WTC11 (cell line): ENCODE results near the gene TTC39A. TPM values are rescaled to one million over a fixed set of nuclear protein-coding genes. Genes with fewer than 3 reads are reported as not detected.
A peak's percentile ranks its signal among the peaks of the same experiment; 100 is the strongest.

Source experiments
- ATAC-seq: fragments of 200-7000 bp; cut with Tn5 transposase; 2 replicates; pipeline ENCODE4 v1.10.0; 2021; ENCODE audit warnings: mild to moderate bottlenecking, moderate library complexity
- CTCF ChIA-PET: fragments of 300-600 bp; sonication (Branson Sonifier 250); formaldehyde crosslinking; loops from one replicate; lab custom pipeline; 2021; ENCODE audit warnings: antibody characterized with exemption; lab: Charles Lee
- POLR2A ChIA-PET: fragments of 350-600 bp; sonication (Branson Sonifier 250); formaldehyde crosslinking; loops from one replicate; lab custom pipeline; 2021; ENCODE audit warnings: antibody characterized with exemption; lab: Charles Lee
- DNase-seq: peaks from one replicate; pipeline ENCODE4 v3.0.0; 2021; ENCODE audit warnings: low spot score
- H3K27ac Mint-ChIP-seq: 2 replicates; pipeline ENCODE4 v1.8.0; 2021; ENCODE audit warnings: mixed read lengths
- H3K27me3 Mint-ChIP-seq: 2 replicates; pipeline ENCODE4 v1.8.0; 2021; ENCODE audit warnings: low read depth, mild to moderate bottlenecking, moderate library complexity, mixed read lengths
- H3K36me3 Mint-ChIP-seq: 2 replicates; pipeline ENCODE4 v1.8.0; 2021; ENCODE audit warnings: mixed read lengths
- H3K4me1 Mint-ChIP-seq: 2 replicates; pipeline ENCODE4 v1.8.0; 2022; ENCODE audit warnings: mixed read lengths
- H3K4me3 Mint-ChIP-seq: 2 replicates; pipeline ENCODE4 v1.8.0; 2021; ENCODE audit warnings: mild to moderate bottlenecking, moderate library complexity, mixed read lengths
- H3K9me3 Mint-ChIP-seq: 2 replicates; pipeline ENCODE4 v1.8.0; 2021; ENCODE audit warnings: mixed read lengths
- AFF4 ChIP-seq: sonication (generic); formaldehyde crosslinking; IDR thresholded peaks from 2 replicates; pipeline ENCODE4 v1.8.1; 2023; ENCODE audit warnings: mild to moderate bottlenecking, missing genetic modification reagents, borderline replicate concordance
- ARID4B ChIP-seq: sonication (generic); formaldehyde crosslinking; IDR thresholded peaks from 2 replicates; pipeline ENCODE4 v1.8.0; 2023; ENCODE audit warnings: missing genetic modification reagents, mild to moderate bottlenecking, borderline replicate concordance
- ATF1 ChIP-seq: sonication (generic); formaldehyde crosslinking; IDR thresholded peaks from 2 replicates; pipeline ENCODE4 v1.8.1; 2023; ENCODE audit warnings: mild to moderate bottlenecking, moderate library complexity, missing genetic modification reagents
- E2F5 ChIP-seq: sonication (generic); formaldehyde crosslinking; IDR thresholded peaks from 2 replicates; pipeline ENCODE4 v1.8.1; 2022; ENCODE audit warnings: mild to moderate bottlenecking, moderate library complexity, missing genetic modification reagents
- ELF4 ChIP-seq: sonication (generic); formaldehyde crosslinking; IDR thresholded peaks from 2 replicates; pipeline ENCODE4 v1.8.1; 2022; ENCODE audit warnings: low read depth, mild to moderate bottlenecking, moderate library complexity, missing genetic modification reagents
- FOXP1 ChIP-seq: sonication (generic); formaldehyde crosslinking; IDR thresholded peaks from 2 replicates; pipeline ENCODE4 v1.8.0; 2022; ENCODE audit warnings: missing genetic modification reagents, mild to moderate bottlenecking, moderate library complexity, borderline replicate concordance
- FOXP4 ChIP-seq: sonication (generic); formaldehyde crosslinking; IDR thresholded peaks from 2 replicates; pipeline ENCODE4 v1.8.0; 2022; ENCODE audit warnings: mild to moderate bottlenecking, missing genetic modification reagents
- JAZF1 ChIP-seq: fragments of 250-450 bp; sonication (Bioruptor Pico); IDR thresholded peaks from 2 replicates; pipeline ENCODE4 v1.9.0; 2021; ENCODE audit warnings: moderate library complexity, mild to moderate bottlenecking, inconsistent platforms
- JUN ChIP-seq: sonication (generic); formaldehyde crosslinking; IDR thresholded peaks from 2 replicates; pipeline ENCODE4 v1.8.0; 2023; ENCODE audit warnings: mild to moderate bottlenecking, missing genetic modification reagents
- KAT7 ChIP-seq: sonication (generic); formaldehyde crosslinking; IDR thresholded peaks from 2 replicates; pipeline ENCODE4 v1.8.1; 2023; ENCODE audit warnings: missing genetic modification reagents, mild to moderate bottlenecking, borderline replicate concordance
- NFATC4 ChIP-seq: fragments of 250-450 bp; sonication (Bioruptor Pico); IDR thresholded peaks from 2 replicates; pipeline ENCODE4 v1.9.0; 2021; ENCODE audit warnings: mild to moderate bottlenecking
- NFYB ChIP-seq: sonication (generic); formaldehyde crosslinking; conservative IDR thresholded peaks from 2 replicates; pipeline ENCODE4 v1.8.0; 2022; ENCODE audit warnings: low read depth, missing genetic modification reagents
- OVOL2 ChIP-seq: fragments of 250-450 bp; sonication (Bioruptor Pico); IDR thresholded peaks from 2 replicates; pipeline ENCODE4 v1.9.0; 2021; ENCODE audit warnings: mild to moderate bottlenecking, borderline replicate concordance
- RELA ChIP-seq: sonication (generic); formaldehyde crosslinking; IDR thresholded peaks from 2 replicates; pipeline ENCODE4 v1.8.1; 2022; ENCODE audit warnings: missing genetic modification reagents, mild to moderate bottlenecking, borderline replicate concordance
- SMAD4 ChIP-seq: sonication (generic); formaldehyde crosslinking; IDR thresholded peaks from 2 replicates; pipeline ENCODE4 v1.8.0; 2022; ENCODE audit warnings: mild to moderate bottlenecking, missing genetic modification reagents
- SP1 ChIP-seq: sonication (generic); formaldehyde crosslinking; conservative IDR thresholded peaks from 2 replicates; pipeline ENCODE4 v1.8.1; 2022; ENCODE audit warnings: missing genetic modification reagents
- STAT6 ChIP-seq: sonication (generic); formaldehyde crosslinking; conservative IDR thresholded peaks from 2 replicates; pipeline ENCODE4 v1.8.1; 2023; ENCODE audit warnings: mild to moderate bottlenecking, low read depth, missing genetic modification reagents, moderate library complexity
- TEAD1 ChIP-seq: sonication (generic); formaldehyde crosslinking; IDR thresholded peaks from 2 replicates; pipeline ENCODE4 v1.8.0; 2022; ENCODE audit warnings: mild to moderate bottlenecking, missing genetic modification reagents
- ZMAT4 ChIP-seq: fragments of 250-450 bp; sonication (Bioruptor Pico); IDR thresholded peaks from 2 replicates; pipeline ENCODE4 v1.9.0; 2021; ENCODE audit warnings: mild to moderate bottlenecking
- ZNF396 ChIP-seq: fragments of 250-450 bp; sonication (Bioruptor Pico); IDR thresholded peaks from 2 replicates; pipeline ENCODE4 v1.8.0; 2021; ENCODE audit warnings: mild to moderate bottlenecking, moderate library complexity, borderline replicate concordance
- ZNF512 ChIP-seq: sonication (generic); formaldehyde crosslinking; IDR thresholded peaks from 2 replicates; pipeline ENCODE4 v1.8.1; 2022; ENCODE audit warnings: missing genetic modification reagents, borderline replicate concordance
- total RNA-seq: library from RNA; stranded (reverse); gene quantifications from 3 replicates; pipeline ENCODE4 v1.2.3, GENCODE V29; 2021

Gene TTC39A
- total RNA-seq, 1 experiment from 2014 or later = 3.4 TPM

- H3K27ac Mint-ChIP-seq = no peak overlapping the region
- peak overlapping the region; percentile 58 for H3K4me3 Mint-ChIP-seq
- DNase-seq (peak; percentile 64), ATAC-seq (peak; percentile 80)
- POLR2A ChIA-PET = no interaction called here
- no peaks in the 10 kb centered on the region for H3K36me3 Mint-ChIP-seq
- no peaks in the 10 kb centered on the region for H3K9me3 Mint-ChIP-seq
- H3K27me3 Mint-ChIP-seq = peaks cover 22% of the 10 kb centered on the region
- H3K4me1 Mint-ChIP-seq = peaks cover 10% of the 10 kb centered on the region
- CTCF ChIA-PET = interaction anchor here (0.7 to 4.7 kb wide), 5 partner anchors 14 to 48 kb away, joined by 3 to 15 read pairs (median 5); no protein-coding TSS in a partner anchor
- no peak for TF ChIP-seq KAT7
- no peak for TF ChIP-seq ZNF396
- TF ChIP-seq JAZF1 (CRISPR knock-in tag) = no peak
- 0 out of 2 replicates have a peak, but pooled peaks have one; percentile 26 for TF ChIP-seq FOXP1
- TF ChIP-seq RELA (CRISPR knock-in tag) = no peak
- no peak for TF ChIP-seq NFATC4
- TF ChIP-seq ARID4B = no peak
- TF ChIP-seq OVOL2 (CRISPR knock-in tag) = no peak
- TF ChIP-seq ZNF512 = no peak
- TF ChIP-seq ZMAT4 (CRISPR knock-in tag) = no peak
- no peak for TF ChIP-seq JUN
- no peak for TF ChIP-seq SP1 (CRISPR knock-in tag)
- 0 out of 2 replicates have a peak, but pooled peaks have one; percentile 10 for TF ChIP-seq FOXP4 (CRISPR knock-in tag)
- TF ChIP-seq ELF4 (CRISPR knock-in tag) = no peak
- TF ChIP-seq ATF1 = no peak
- 0 out of 2 replicates have a peak, but pooled peaks have one; percentile 32 for TF ChIP-seq E2F5 (CRISPR knock-in tag)
- no peak for TF ChIP-seq NFYB (CRISPR knock-in tag)
- no peak for TF ChIP-seq SMAD4 (CRISPR knock-in tag)
- TF ChIP-seq STAT6 (CRISPR knock-in tag) = no peak
- TF ChIP-seq TEAD1 = no peak
- TF ChIP-seq AFF4 (CRISPR knock-in tag) = no peak
Observed at GRCh38 chr1:51344602-51345299, 14.4 kb upstream of the TTC39A start.
